Measurements from ENCODE around the gene MED1.
"Not testable (repeated sequence)": the region's sequence is repeated elsewhere in the genome, so short reads cannot be mapped to it uniquely, and the experiment has no call there.

MED1 gene, protein sequence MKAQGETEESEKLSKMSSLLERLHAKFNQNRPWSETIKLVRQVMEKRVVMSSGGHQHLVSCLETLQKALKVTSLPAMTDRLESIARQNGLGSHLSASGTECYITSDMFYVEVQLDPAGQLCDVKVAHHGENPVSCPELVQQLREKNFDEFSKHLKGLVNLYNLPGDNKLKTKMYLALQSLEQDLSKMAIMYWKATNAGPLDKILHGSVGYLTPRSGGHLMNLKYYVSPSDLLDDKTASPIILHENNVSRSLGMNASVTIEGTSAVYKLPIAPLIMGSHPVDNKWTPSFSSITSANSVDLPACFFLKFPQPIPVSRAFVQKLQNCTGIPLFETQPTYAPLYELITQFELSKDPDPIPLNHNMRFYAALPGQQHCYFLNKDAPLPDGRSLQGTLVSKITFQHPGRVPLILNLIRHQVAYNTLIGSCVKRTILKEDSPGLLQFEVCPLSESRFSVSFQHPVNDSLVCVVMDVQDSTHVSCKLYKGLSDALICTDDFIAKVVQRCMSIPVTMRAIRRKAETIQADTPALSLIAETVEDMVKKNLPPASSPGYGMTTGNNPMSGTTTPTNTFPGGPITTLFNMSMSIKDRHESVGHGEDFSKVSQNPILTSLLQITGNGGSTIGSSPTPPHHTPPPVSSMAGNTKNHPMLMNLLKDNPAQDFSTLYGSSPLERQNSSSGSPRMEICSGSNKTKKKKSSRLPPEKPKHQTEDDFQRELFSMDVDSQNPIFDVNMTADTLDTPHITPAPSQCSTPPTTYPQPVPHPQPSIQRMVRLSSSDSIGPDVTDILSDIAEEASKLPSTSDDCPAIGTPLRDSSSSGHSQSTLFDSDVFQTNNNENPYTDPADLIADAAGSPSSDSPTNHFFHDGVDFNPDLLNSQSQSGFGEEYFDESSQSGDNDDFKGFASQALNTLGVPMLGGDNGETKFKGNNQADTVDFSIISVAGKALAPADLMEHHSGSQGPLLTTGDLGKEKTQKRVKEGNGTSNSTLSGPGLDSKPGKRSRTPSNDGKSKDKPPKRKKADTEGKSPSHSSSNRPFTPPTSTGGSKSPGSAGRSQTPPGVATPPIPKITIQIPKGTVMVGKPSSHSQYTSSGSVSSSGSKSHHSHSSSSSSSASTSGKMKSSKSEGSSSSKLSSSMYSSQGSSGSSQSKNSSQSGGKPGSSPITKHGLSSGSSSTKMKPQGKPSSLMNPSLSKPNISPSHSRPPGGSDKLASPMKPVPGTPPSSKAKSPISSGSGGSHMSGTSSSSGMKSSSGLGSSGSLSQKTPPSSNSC (N-terminal part only)

DNA sequence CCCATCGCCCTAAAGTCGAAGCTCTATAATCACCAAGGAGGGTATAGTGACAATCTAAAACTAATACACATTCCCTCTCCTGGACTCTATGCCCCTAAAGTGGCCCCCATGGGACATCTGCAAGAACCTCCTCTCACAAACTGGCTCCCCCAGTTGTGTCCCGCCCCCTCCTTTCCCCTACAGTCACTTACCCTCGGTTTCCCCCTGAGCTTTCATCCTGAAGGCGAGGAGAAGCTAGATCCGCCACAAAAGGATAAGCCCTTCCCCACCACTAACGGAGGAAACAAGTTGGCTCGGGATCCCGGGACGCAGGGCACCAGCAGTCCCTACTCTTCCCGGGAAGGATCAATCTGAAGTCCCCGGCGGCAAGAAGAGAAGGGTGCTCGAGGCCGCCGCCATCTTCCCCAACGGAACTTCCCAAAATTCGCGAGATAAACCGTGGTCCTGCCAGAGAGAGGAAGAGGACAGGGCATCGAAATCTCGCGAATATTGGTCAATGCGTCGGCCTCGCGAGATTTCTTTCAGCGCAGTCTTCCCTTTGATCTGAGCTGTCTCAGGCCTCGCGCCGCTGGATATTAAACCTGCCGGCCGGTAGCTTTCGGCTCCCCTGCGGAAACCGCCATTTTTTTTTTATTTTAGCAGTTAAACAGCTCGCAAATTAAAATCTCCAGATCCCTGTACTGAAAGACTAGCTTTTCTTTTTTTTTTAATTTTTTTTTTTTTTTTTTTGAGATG lies at the start of gene MED1:
TSS of gene MED1 (minus strand) at position 417 of the 735 bp plus-strand sequence. CDS start at position 216, 201 bp downstream.
- DNase-seq: peak; percentile 99 to 100

DNA sequence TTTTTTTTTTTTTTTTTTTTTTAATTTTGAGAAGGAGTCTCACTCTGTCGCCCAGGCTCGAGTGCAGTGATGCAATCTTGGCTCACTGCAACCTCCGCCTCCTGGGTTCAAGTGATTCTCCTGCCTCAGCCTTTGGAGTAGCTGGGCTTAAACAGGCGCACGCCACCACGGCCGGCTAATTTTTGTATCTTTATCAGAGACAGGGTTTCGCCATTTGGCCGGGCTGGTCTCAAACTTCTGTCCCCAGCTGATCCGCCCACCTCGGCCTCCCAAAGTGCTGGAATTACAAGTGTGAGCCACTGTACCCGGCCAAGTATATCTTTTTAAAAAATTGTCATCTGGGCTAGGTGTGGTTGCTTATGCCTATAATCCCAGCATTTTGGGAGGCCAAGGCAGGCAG lies 45.9 kb upstream of the MED1 start:
- DNase-seq: not testable (repeated sequence)

DNA sequence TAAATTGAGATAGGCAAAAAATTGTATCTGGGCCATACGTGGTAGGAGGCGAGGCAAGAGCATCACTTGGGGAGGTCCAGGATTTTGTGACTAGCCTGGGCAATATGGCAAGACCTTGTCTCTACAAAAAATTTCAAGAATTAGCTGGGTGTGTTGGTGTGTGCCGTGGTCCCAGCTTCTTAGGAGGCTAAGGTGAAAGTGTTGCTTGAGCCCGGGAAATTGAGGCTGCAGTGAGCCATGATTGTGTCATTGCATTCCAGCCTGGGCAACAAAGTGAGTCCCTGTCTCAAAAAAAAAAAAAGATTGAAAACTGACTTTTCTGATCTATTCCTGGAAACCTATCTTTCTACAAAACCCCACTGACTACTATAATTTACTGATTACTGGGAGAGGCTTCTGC lies 36.9 kb upstream of the MED1 start:
- no peak for DNase-seq

DNA sequence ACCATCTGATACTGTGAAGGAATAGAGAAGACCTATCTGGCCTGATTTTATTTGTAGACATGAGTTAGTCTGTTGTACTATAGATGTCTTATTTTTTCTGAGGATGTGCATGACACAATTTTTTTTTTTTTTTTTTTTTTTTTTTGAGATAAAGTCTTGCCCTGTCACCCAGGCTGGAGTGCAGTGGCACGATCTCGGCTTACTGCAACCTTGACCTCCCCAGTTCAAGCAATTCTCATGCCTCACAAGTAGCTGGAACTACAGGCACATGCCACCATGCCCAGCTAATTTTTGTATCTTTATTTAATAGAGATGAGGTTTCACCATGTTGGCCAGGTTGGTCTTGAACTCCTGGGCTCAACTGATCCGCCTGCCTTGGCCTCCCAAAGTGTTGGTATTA lies 36.4 kb upstream of the MED1 start:
- DNase-seq: not testable (repeated sequence)

DNA sequence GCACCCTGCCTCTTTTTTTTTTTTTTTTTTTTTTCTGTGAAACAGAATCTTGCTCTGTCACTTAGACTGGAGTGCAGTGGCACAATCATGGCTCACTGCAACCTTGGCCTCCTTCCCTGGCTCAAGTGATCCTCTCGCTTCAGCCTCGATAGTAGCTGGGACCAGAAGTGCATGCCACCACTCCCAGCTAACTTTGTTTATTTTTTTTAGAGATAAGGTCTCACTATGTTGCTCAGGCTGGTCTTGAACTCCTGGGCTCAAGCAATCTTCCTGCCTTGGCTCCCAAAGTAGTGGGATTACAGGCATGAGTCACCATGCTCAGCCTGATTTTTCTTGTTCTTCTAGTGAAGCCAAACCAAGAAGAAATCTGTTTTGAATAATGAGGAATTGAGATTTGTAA lies 35.2 kb upstream of the MED1 start:
- DNase-seq: no peak

DNA sequence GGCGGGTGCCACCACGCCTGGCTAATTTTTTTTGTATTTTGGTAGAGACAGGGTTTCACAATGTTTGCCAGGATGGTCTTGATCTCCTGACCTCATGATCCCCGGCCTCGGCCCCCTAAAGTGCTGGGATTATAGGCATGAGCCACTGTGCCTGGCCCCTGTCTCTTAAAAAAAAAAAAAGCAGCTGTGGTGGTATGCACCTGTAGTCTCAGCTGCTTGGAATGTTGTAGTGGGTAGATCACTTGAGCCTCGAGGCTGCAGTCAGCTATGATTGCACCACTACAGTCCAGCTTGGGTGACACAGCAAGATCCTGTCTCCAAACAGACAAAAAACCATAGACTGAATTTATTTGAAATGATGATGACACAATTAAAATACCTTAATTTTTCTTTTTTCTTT lies 34.5 kb upstream of the MED1 start:
- DNase-seq: peak; percentile 29 to 32

DNA sequence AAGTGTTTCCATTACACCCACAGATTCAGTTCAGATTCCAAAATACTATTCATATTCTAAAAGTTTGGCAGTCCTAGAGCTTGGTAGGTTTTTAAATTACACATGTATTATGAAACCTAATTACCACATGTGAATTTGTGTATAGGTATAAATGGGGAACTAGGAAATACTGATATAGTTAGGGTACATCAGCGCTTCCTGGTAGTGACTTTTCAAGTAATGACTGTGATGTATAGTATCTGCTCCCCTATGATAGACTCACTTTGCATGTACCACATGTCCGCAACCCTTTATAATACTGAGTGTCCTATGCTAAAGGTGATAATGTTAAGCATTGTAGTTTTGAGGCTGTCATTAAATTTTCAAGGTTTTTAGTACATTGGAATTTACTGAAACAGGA lies 33.1 kb upstream of the MED1 start:
- DNase-seq: peak; percentile 32

DNA sequence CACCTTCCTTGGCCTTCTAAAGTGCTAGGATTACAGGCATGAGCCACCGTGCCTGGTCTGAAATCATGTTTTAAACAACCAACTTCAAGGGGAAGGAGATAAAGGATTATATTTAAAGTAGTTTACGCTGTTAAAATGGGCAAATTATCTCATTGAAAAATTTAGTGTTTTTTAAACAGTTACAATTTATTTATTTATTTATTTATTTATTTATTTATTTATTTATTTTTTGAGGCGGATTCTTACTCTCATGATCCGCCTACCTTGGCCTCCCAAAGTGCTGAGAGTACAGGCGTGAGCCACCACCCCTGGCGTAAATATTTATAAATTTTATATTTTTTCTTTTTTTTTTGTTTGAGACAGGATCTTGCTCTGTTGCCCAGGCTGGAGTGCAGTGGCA lies 32.4 kb upstream of the MED1 start:
- DNase-seq: no peak

DNA sequence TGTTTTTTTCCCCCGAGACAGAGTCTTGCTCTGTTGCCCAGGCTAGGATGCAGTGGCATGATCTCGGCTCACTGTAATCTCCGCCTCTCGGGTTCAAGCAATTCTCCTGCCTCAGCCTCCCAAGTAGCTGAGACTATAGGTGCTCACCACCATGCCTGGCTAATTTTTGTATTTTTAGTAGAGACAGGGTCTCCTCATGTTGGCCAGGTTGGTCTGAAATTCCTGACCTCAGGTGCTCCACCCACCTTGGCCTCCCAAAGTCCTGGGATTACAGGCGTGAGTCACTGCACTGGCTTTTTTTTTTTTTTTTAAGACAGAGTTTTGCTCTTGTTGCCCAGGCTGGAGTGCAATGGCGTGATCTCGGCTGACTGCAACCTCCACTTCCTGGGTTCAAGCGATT lies 28.6 kb upstream of the MED1 start:
- DNase-seq: not testable (repeated sequence)

DNA sequence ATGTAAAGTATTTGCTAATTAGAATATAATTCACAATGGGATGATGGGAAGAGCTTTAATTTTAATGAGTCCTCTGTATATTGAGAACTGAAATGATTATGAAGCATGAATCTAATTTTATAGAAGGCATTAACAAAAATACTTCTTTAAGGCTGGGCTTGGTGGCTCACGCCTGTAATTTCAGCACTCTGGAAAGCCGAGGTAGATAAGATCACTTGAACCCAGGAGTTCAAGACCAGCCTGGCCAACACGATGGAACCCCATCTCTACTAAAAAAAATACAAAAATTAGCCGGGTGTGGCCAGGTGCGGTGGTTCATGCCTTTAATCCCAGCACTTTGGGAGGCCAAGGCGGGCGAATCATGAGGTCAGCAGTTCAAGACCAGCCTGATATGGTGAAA lies 22.2 kb upstream of the MED1 start:
- no peak for DNase-seq

DNA sequence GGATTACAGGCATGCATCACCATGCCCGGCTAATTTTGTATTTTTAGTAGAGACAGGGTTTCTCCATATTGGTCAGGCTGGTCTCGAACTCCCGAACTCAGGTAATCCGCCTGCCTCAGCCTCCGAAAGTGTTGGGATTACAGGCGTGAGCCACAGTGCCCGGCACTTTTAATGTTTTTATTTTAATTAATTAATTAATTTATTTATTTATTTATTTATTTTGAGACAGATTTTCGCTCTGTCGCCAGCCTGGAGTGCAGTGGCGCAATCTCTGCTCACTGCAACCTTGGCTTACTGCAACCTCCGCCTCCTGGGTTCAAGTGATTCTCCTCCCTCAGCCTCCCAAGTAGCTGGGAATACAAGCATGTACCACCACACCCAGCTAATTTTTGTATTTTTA lies 17.5 kb upstream of the MED1 start:
- not testable (repeated sequence) for DNase-seq

DNA sequence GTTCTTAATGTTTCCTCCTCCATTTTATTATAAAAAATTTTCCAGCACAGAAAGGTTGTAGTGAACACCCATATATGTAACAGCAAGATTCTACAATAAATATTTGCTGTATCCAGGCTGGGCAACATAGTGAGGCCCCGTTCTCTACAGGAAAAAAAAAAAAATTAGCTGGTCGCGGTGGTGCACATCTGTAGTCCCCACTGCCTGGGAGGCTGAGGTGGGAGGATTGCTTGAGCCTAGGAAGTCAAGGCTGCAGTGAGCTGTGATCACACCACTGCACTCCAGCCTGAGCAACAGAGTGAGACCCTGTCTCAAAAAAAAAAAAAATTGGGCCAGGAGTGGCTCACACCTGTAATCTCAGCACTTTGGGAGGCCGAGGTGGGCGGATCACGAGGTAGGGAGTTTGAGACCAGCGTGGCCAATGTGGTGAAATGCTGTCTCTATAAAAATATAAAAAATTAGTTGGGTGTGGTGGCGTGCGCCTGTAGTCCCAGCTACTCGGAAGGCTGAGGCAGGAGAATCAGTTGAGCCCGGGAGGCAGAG lies 13.6 kb upstream of the MED1 start:
- not testable (repeated sequence) for DNase-seq

DNA sequence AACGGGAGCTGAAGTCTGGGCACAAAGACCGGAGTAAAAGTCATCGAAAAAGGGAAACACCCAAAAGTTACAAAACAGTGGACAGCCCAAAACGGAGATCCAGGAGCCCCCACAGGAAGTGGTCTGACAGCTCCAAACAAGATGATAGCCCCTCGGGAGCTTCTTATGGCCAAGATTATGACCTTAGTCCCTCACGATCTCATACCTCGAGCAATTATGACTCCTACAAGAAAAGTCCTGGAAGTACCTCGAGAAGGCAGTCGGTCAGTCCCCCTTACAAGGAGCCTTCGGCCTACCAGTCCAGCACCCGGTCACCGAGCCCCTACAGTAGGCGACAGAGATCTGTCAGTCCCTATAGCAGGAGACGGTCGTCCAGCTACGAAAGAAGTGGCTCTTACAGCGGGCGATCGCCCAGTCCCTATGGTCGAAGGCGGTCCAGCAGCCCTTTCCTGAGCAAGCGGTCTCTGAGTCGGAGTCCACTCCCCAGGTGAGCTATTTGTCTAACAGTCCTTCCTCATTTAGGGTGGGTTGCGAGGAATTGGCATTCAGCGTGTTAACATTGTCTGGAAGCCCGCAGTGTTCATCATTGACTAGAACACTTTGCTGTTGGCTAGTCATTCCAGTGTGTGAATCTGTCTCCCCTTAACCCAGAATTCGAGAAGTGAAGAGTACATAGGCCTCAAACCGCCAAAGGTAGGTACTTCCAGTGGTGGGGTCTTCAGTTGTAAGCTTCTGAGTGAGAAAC lies 11.7 kb upstream of the MED1 start:
- DNase-seq: peak; percentile 21 to 34

DNA sequence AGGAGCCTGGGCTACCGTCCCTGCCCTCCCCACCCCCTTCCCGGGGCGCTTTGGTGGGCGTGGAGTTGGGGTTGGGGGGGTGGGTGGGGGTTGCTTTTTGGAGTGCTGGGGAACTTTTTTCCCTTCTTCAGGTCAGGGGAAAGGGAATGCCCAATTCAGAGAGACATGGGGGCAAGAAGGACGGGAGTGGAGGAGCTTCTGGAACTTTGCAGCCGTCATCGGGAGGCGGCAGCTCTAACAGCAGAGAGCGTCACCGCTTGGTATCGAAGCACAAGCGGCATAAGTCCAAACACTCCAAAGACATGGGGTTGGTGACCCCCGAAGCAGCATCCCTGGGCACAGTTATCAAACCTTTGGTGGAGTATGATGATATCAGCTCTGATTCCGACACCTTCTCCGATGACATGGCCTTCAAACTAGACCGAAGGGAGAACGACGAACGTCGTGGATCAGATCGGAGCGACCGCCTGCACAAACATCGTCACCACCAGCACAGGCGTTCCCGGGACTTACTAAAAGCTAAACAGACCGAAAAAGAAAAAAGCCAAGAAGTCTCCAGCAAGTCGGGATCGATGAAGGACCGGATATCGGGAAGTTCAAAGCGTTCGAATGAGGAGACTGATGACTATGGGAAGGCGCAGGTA lies 11.0 kb upstream of the MED1 start:
- DNase-seq: peak in 1 of 2 experiments; percentile 42

DNA sequence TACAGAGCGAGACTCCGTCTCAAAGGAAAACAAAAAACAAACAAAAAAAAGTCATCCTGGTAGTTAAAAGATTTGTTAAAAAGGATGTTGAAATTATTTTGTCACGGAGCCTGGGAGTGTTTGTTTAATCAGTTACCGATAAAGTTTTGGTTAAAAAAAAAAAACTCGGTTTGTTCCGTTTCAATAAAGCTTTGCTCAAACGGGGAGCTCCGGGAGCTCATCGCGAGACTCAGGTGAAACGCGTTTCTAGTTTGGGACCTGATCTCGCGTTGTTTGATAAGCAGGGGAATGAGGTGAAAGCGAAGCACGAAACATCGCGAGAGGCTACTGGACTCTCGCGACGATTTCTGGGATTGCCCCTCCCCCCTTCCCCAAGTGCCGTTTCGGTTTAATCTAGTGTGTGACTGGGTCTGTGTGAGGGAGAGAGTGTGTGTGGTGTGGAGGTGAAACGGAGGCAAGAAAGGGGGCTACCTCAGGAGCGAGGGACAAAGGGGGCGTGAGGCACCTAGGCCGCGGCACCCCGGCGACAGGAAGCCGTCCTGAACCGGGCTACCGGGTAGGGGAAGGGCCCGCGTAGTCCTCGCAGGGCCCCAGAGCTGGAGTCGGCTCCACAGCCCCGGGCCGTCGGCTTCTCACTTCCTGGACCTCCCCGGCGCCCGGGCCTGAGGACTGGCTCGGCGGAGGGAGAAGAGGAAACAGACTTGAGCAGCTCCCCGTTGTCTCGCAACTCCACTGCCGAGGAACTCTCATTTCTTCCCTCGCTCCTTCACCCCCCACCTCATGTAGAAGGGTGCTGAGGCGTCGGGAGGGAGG lies 10.3 kb upstream of the MED1 start, which contains the start of gene CDK12:
TSS of gene CDK12 (plus strand) at position 374 of the 813 bp plus-strand sequence. CDS start 586 bp downstream, outside the sequence.
- DNase-seq: peak; percentile 99 to 100

DNA sequence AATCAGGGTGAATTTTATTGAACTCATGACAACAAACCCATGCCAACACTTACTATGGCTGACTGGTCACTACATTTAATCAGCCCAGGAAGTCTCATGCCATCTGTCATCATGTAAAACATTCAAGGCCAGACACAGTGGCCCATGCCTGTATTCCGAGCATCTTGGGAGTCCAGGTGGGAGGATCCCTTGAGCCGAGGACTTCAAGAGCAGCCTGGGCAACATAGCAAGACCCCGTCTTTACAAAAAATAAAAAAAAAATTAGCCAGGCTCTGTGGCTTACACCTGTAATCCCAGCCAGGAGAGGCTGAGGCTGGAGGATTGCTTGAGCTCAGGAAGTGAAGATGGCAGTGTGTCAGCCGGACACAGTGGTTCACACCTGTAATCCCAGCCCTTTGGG lies 4.9 kb upstream of the MED1 start:
- DNase-seq: no peak

DNA sequence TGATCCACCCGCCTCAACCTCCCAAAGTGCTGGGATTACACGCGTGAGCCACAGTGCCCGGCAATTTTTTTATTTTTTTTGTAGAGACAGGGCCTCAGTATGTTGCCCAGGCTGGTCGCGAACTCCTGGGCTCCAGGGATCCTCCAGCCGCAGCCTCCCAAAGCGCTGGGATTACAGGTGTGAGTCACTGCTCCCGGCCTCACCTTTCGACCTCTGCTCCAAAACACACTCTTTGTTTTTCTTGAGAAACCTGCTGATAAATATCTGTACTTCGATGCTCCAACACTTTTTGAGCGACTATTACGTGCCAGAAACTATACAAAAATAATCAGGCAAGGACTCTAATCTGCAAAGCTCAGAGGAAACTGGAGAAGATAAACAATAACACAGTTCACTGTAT lies 1.0 kb downstream of the MED1 start:
- no peak for DNase-seq

DNA sequence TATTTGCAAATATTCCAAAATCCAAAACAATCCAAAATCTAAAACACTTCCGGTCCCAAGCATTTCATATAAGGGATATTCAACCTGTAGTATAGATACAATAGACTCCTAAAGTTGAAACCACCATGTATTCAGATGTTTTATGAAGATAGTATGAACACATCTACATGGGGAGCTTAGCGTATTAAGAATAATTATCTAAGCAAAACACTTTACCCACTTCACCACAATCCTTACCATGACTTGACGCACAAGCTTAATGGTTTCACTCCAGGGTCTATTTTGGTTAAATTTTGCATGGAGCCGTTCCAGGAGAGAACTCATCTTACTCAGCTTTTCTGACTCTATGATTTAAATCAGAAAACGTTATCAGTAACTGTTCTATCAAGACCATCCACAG lies 3.5 kb downstream of the MED1 start:
- DNase-seq: no peak

DNA sequence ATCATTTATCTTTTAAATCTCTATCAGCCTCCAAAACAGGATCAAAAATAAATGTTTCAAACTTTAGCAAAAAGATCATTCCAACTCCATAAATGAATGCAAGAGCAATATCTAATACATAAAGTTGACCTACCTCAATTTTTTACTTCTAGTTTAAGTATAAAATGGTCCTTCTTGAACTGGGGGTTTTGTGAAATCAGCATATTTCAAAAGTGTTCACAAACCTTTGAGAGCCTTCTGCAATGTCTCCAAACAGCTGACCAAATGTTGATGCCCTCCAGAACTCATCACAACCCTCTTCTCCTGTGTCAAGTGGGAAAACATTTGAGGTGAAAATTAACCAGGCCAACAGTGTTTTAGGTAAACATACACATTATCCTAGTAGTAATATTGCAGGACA lies 7.7 kb downstream of the MED1 start:
- no peak for DNase-seq

DNA sequence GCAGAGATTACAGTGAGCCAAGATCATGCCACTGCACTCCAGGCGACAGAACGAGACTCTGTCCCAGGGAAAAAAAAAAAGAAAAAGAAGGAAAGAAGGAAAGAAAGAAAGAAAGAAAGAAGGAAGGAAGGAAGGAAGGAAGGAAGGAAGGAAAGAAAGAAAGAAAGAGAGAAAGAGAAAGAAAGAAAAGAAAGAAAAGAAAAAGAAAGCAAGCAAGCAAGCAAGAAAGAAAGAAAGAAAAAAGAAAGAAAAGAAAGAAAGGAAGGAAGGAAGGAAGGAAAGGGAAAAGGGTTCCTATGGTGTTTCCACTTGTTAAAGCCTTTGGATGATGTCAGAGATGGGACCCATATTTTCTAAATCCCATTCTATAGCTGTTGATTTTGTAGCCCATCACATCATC lies 11.2 kb downstream of the MED1 start:
- not testable (repeated sequence) for DNase-seq

Measured in AML-193 (cell line).